Glomerular visceral epithelial cell (primary cell): Measurements from ENCODE around the gene EXOC3.

Source experiments
- DNase-seq: peaks from one replicate; pipeline ENCODE4 v3.0.0-alpha.2; 2016; ENCODE audit errors: extremely low spot score

EXOC3 gene

GRCh38 chr5:456351-457194 lies 13.6 kb downstream of the EXOC3 start:
- DNase-seq, result no peak

GRCh38 chr5:457195-457961 lies 14.4 kb downstream of the EXOC3 start:
- no peak for DNase-seq

DNA sequence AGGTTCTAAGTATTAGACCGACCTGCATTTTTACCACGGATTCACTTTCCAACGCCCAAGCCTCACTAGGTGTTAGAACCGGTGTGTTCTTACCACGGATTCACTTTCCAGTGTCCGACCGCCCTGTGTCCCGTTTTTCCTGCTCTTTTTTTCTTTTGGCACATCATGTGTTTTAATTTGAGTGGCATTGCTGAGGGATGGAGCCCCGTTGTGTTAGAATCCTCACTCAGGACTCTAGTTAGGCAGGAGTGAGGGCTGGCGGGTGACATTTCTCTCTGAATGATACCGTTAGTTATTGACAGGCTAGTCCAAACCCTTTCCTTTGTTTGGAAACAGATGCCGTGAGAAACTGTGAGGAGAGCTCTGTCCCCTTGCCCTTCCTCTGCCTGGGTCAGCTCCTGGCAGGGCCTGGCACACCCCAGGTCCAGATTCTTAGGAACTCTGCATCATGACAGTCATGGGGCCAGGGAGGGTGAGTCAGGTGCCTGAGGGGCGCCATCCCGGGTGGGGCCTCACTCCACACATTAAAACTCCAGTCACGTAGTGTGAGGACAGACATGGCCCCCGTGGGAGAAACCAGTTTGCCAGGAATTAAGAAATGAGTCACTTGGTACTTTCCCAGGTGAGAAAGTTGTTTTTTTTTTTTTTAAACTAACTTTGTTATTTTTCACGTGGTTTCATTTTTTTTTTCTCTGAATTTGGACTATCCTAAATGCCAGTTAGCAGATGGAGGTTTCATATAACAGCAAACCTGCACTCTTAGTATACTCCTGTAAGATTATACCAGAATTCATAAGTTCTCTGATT lies 15.8 kb downstream of the EXOC3 start:
- DNase-seq, result peak; percentile 79

DNA sequence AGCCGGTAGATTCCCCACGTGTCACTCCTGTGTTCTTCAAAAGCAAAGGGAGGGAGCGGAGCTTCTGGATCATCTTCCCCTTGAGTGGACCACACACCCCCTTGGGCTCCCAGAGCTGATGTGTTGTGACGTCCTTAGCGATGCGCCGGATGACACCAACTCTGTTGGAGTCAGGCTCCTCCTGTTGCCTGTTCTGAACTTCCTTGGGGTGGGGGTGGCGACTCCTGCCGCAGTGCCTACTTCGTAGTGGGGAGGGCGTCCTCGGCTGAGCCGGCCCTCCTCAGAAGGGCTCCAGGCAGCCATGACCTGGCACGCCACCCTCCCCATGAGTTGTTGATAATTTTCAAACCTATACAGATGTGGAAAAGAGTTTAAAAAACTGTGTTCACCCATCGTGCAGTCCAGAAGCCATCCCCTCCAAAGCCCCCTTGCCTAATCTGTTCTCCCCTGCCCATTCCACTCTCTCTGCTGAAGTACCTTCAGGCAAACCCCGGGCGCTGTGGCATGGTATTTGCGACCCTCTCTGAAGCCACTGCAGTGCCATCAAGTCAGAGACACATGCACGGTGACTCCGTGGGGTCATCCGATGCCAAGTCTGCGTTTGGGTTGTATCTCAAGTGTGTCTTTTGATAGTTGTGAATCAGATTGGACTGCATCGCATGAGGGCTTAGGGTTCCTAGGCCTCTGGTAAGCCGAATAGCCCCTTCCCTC lies 16.7 kb downstream of the EXOC3 start:
- no peak for DNase-seq

DNA sequence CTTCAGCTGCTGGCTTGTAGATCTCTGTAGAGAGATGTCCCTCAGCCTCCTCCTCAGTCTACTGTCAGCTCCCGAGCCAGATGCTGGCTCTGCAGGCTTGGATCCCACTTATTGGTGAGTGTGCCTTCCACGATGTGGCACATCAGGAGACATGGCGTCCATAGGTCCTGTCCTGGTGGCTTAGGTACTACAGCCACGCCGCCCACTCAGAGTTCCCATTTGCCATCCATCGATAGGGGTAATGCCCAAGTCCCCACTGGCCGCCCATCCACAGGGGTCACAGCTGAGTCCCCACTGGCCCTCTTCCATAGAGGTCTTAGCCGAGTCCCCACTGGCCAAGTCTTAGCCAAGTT lies 17.3 kb downstream of the EXOC3 start:
- DNase-seq, result no peak

DNA sequence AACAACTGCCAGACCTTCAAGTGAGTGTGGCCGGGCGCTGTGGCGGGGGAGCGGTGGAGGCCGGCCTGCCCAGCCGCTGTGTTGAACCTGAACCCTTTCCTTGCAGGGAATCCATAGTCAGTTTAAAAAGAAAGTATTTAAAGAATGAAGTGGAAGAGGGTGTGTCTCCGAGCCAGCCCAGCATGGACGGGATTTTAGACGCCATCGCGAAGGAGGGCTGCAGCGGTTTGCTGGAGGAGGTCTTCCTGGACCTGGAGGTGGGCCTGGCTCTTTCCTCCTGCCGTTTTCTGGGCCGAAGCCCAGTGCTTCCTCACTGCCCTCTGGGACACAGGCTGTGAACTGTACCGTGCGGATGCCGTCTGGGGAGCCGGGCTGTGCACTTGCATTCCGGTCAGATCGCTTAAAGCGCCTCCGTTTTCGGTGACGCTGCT lies 19.1 kb downstream of the EXOC3 start:
- no peak for DNase-seq

DNA sequence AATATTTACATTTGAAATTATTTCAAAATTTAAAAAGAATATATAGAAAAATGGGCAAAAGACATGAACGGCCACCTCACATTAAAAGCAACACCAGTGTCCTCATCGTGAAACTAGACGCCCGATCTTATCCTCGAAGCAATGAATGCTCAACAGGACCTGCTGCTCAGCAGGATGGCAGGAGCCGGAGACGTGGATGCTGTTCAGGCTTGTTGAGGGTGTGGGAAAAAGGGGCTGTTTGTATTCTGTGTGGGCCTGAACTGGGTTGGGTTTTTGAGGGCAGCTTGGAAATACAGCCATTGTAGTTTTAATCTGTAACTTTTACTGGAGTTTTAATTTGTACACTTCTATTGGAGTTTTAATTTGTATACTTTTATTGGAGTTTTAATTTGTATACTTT lies 20.3 kb downstream of the EXOC3 start:
- DNase-seq, result no peak

DNA sequence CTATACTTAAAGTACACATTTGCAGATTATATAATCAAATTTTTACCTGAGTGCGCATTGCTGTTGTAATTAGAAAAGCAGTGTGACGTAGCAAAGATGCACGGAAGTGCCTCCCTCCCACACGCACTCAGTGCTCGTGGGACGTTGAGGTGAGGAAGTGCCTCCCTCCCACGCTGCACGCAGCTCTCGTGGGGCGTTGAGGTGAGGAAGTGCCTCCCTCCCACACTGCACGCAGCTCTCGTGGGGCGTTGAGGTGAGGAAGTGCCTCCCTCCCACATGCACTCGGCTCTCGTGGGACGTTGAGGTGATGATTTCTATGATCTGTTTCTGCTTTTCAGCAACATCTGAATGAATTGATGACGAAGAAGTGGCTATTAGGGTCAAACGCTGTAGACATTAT lies 21.0 kb downstream of the EXOC3 start:
- no peak for DNase-seq

DNA sequence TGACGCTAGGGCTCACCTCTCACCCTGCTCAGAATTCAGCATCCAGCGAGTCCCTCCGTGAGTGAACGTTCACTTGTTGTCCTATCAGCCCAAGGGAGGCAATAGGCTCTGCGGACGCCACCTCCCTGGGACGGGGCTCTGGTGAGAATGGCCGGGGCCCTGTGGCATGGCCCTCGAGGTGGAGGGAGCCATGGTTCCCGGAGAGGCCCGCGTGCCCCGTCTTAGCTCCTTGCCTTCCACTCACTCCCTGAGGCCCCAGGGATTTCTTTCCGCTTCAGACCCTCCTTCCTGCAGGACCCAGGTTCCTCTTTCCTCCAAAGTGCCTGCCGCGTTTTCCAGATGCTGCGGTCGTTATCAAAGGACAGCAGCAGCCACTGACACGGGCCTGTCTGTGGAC lies 21.5 kb downstream of the EXOC3 start:
- DNase-seq, result no peak

DNA sequence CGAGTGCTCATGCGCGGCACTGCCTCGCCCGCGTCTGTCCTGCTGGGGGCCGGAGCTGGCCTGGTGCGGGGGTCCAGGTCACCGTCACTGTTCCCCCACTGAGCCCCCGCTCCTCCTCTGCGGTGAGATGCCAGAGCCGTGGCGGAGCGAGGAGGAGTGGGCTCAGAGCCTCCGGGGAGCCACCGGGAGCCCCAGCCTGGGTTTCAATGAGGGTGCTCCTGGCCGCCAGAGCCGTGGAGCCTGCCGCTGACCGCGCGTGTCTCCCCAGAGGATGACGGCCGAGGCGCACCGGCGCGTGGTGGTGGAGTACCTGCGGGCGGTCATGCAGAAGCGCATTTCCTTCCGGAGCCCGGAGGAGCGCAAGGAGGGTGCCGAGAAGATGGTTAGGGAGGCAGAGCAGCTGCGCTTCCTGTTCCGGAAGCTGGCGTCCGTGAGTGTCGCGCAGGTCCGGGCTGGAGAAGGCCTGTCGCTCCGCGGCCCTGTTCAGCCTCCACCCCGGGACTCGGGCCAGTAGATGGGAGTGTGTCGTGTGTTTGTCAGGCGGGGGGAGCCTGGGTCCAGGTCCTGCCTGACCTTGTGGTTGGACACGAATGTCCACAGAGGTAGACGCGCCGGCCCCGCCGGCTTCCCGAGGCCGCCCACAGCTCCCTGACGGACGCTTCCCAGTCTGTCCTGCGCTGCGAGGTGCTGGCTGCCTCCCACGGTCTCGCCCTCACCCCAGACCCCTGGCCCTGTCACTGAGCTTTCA lies 22.0 kb downstream of the EXOC3 start:
- DNase-seq, result no peak

DNA sequence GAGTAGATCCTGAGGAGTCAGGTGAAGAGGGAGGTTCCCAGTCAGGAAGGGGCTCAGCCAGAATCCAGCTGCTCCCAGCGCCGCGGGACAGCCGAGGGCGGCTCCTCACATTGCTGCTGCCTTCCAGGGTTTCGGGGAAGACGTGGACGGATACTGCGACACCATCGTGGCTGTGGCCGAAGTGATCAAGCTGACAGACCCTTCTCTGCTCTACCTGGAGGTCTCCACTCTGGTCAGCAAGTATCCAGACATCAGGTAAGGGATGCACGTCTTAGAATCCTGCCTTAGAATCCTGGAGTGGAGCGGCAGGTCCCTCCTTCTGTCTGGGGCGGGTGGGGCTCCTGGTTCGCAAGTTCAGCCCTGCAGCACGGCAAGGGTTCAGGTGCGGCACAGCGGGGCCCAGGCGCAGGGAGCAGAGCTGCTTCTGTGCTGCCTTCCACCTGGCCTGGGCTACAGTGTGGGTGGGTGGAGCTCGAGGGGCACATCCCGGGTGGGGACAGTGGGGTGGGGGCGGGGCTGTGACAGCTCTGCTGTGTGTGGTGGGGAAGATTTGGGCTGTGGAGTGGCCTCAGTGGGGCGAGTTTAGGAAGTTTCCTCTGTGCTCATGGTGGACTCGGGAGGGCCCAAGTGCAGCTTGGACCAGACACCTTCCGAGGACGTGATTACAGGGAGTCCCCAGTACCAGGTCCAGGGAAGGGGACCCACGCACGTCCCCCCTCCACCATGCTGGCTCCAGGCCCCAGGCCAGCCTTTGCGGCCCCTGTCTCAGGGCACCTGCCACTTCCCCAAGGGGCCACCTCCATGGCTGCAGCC lies 22.8 kb downstream of the EXOC3 start:
- no peak for DNase-seq

DNA sequence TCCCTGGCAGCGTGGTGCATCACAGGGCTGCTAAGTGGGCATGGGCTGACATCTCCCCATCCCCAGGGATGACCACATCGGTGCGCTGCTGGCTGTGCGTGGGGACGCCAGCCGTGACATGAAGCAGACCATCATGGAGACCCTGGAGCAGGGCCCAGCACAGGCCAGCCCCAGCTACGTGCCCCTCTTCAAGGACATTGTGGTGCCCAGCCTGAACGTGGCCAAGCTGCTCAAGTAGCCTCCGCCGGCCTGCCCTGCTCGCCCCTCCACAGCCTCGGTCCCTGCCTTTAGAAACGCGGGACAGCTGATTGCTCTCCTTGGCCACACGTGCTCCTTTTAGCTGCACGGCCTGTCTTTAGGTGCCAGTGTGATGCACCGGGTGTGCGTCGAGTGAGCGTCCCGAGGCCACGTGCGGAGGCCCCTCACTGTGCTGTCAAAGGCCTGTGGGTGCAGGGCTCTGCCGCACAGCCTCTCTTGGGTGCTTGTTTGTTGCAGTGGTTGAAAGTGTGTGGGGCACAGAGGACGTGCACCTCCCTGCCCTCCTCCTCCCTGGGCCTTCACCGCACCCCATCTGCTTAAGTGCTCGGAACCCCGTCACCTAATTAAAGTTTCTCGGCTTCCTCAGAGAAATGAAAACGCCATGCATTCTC lies 23.8 kb downstream of the EXOC3 start:
- no peak for DNase-seq

DNA sequence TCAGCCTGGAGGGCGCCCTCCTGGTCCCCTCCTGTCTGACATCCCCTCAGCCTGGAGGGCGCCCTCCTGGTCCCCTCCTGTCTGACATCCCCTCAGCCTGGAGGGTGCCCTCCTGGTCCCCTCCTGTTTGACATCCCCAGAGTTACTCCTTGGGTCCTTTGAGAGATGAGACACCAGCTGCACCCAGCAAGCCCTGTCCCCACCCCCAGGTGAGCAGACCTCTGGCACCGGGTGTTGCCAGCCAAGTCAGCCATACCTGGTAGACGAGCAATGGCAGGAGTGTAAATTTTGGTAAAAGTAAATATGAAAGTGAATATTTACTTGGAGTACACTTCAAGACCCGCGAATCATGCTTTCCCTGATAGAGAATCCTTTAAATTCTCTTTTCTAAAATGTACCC lies 25.4 kb downstream of the EXOC3 start:
- DNase-seq, result no peak

- DNase-seq, result no peak
Measured at GRCh38 chr5:469752-470483, 26.9 kb downstream of the EXOC3 start.

- no peak for DNase-seq
Measured at GRCh38 chr5:470961-471749, 28.2 kb downstream of the EXOC3 start.

DNA sequence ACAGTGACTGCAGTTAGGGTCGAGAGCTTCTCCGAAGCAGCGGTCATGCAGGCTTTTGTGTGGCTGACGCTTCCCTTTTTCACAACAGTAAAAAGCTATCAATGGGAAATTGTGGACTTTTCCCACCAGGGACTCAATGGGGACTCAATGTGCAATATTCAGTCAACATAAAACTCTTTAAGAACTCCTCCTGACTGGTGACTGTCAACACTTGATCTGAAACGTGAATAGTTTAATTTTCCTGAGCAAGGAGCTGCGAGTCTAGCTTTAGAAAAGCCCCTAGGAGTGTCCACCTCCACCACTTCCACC lies 28.7 kb downstream of the EXOC3 start:
- no peak for DNase-seq

DNA sequence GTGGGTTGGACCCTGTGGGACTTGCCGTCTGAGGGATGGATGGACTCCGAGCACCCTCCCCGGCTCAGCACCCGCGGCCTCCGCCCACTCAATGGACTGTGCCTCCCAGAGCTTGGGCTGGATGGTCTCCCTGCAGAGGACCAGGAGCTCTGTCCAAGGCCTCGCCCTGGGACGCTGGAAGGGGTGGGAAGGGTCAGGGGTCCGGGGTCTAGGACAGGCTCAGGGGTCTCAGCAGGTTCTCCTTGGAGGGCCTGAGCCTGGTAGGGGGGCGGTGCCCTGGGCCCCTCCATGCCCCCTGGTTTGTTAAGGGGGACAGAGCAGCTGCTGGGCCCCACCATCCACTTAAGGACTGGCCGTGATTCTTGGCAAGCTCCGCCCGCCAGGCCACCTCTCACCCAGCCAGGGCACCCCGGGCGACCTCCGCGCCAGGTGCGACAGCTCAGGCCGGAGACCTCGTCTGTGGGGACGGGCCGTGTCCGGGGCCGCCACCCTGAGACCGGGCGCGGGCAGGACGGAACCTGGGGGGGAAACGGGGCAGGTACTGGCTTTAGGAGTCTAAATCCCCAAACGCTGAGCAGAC lies 29.2 kb downstream of the EXOC3 start:
- peak; percentile 36 for DNase-seq
